HepG2 (cell line): ENCODE results near the gene ITIH3. TPM values are rescaled to one million over a fixed set of nuclear protein-coding genes. Genes with fewer than 3 reads are reported as not detected.

Experiments used
- ATAC-seq: fragments of 200-7000 bp; cut with Tn5 transposase; 3 replicates; pipeline ENCODE4 v1.9.1; 2020; ENCODE audit warnings: mild to moderate bottlenecking, moderate library complexity
- BruUV-seq: library from RNA; stranded (reverse); fragments of 400-500 nt; replicated peaks from 2 replicates; lab custom pipeline; 2021; lab: Mats Ljungman, UMichigan
- CTCF ChIA-PET: fragments of 300-600 bp; formaldehyde crosslinking; extraction: SDS; loops from one replicate; lab custom pipeline; 2021; ENCODE audit warnings: low total read pairs, inconsistent platforms, low intra/inter-chr PET ratio; lab: Yijun Ruan, JAX
- POLR2A ChIA-PET: fragments of 350-600 bp; sonication (Branson Sonifier 250); formaldehyde crosslinking; loops from one replicate; lab custom pipeline; 2020; ENCODE audit warnings: antibody characterized with exemption, inconsistent platforms; lab: Yijun Ruan, JAX
- DNase-seq: peaks from one replicate; pipeline ENCODE4 v3.0.0-alpha.2; 2015; ENCODE audit warnings: low spot score
- FAIRE-seq: peaks from 3 replicates; lab custom pipeline; 2011; peaks lifted over from hg19 to GRCh38; lab: Jason Lieb, UNC
- H2AFZ ChIP-seq: one replicate; pipeline ENCODE4 v1.6.1; 2011; ENCODE audit warnings: low read length, inconsistent platforms
- H3K27ac ChIP-seq: fragments of 300-600 bp; 3 replicates; pipeline ENCODE4 v1.8.0; 2011; ENCODE audit warnings: mixed run types, mild to moderate bottlenecking, mixed read lengths, low read length, inconsistent platforms; ENCODE audit not compliant: insufficient read depth; ENCODE audit errors: extremely low read length
- H3K27me3 ChIP-seq, 2 experiments: fragments of 200-600 bp in 1 of 2; 2 replicates in 1 of 2; 3 replicates in 1 of 2; pipeline versions ENCODE4 v1.6.0 to v1.8.0; 2011; ENCODE audit warnings: low read length in 2 of 2, mild to moderate bottlenecking in 2 of 2, moderate library complexity in 2 of 2, inconsistent platforms in 1 of 2; ENCODE audit not compliant: insufficient read depth in 2 of 2, control insufficient read depth in 1 of 2
- H3K36me3 ChIP-seq, 2 experiments: fragments of 200-600 bp in 1 of 2; replicated peaks in 1 of 2; 2 replicates in 1 of 2; 3 replicates in 1 of 2; pipeline versions ENCODE4 v1.5.1 to v1.8.0; 2011; ENCODE audit warnings: low read length in 2 of 2, inconsistent platforms in 1 of 2; ENCODE audit not compliant: insufficient read depth in 2 of 2, control insufficient read depth in 1 of 2
- H3K4me1 ChIP-seq: 2 replicates; pipeline ENCODE4 v1.5.1; 2012; ENCODE audit warnings: low read length, inconsistent platforms; ENCODE audit not compliant: insufficient read depth
- H3K4me2 ChIP-seq: 2 replicates; pipeline ENCODE4 v1.6.0; 2011; ENCODE audit warnings: low read depth, low read length, inconsistent platforms
- H3K4me3 ChIP-seq, 3 experiments: fragments of 200-600 bp in 1 of 3; sonication (generic), shearing (Covaris generic) in 1 of 3; replicated peaks in 1 of 3; 2 replicates each; pipeline ENCODE4 v1.5.1; 2011 to 2016; ENCODE audit warnings: low read length in 3 of 3, inconsistent platforms in 2 of 3, low read depth in 2 of 3, mild to moderate bottlenecking in 2 of 3, control low read depth in 1 of 3, mixed read lengths in 1 of 3; ENCODE audit not compliant: insufficient read depth in 1 of 3
- H3K79me2 ChIP-seq: one replicate; pipeline ENCODE4 v1.6.1; 2011; ENCODE audit warnings: low read length, inconsistent platforms; ENCODE audit not compliant: insufficient read depth
- H3K9ac ChIP-seq: 2 replicates; pipeline ENCODE4 v1.6.0; 2011; ENCODE audit warnings: mild to moderate bottlenecking, low read depth, low read length, inconsistent platforms; ENCODE audit not compliant: insufficient read depth
- H3K9me3 ChIP-seq: 2 replicates; pipeline ENCODE4 v1.5.1; 2012; ENCODE audit warnings: mild to moderate bottlenecking, low read length
- H4K20me1 ChIP-seq: 2 replicates; pipeline ENCODE4 v1.6.0; 2011; ENCODE audit warnings: inconsistent platforms, mild to moderate bottlenecking, low read length, moderate library complexity; ENCODE audit not compliant: insufficient read depth
- ARNTL ChIP-seq: sonication (generic); formaldehyde crosslinking; IDR thresholded peaks from 2 replicates; pipeline ENCODE4 v1.4.0; 2020; ENCODE audit warnings: mild to moderate bottlenecking, missing genetic modification reagents
- FOXO1 ChIP-seq: sonication (generic); formaldehyde crosslinking; IDR thresholded peaks from 2 replicates; pipeline ENCODE4 v1.4.0; 2020; ENCODE audit warnings: missing genetic modification reagents
- GATAD2A ChIP-seq: IDR thresholded peaks from 2 replicates; pipeline ENCODE4 v1.6.1; 2016
- HDAC6 ChIP-seq: fragments of 200-600 bp; sonication (generic); IDR thresholded peaks from 2 replicates; pipeline ENCODE4 v1.7.0; 2017; ENCODE audit warnings: mild to moderate bottlenecking, antibody characterized with exemption, low read length, low read depth
- IKZF1 ChIP-seq: fragments of 450-650 bp; IDR thresholded peaks from 2 replicates; pipeline ENCODE4 v1.7.1; 2016
- NFE2L1 ChIP-seq: sonication (generic); formaldehyde crosslinking; IDR thresholded peaks from 2 replicates; pipeline ENCODE4 v1.4.0; 2020; ENCODE audit warnings: missing genetic modification reagents, mild to moderate bottlenecking, borderline replicate concordance
- NFYB ChIP-seq: sonication (generic); formaldehyde crosslinking; IDR thresholded peaks from 2 replicates; pipeline ENCODE4 v1.4.0; 2020; ENCODE audit warnings: missing genetic modification reagents
- NR2F1 ChIP-seq, 2 experiments: fragments of 450-650 bp in 1 of 2; formaldehyde crosslinking in 1 of 2; IDR thresholded peaks; 2 replicates each; pipeline versions ENCODE4 v1.5.0 to v1.6.1; 2016 to 2020; ENCODE audit warnings: mild to moderate bottlenecking in 1 of 2, missing compliant biosample characterization in 1 of 2, missing genetic modification reagents in 1 of 2, moderate library complexity in 1 of 2
- REL ChIP-seq: sonication (generic); formaldehyde crosslinking; conservative IDR thresholded peaks from 2 replicates; pipeline ENCODE4 v1.8.0; 2022; ENCODE audit warnings: mild to moderate bottlenecking, missing genetic modification reagents, moderate library complexity
- THAP7 ChIP-seq: sonication (generic); formaldehyde crosslinking; IDR thresholded peaks from 2 replicates; pipeline ENCODE4 v1.8.1; 2023; ENCODE audit warnings: mild to moderate bottlenecking, missing genetic modification reagents
- ZBTB21 ChIP-seq: sonication (generic); formaldehyde crosslinking; IDR thresholded peaks from 2 replicates; pipeline ENCODE4 v1.4.0; 2020; ENCODE audit warnings: missing genetic modification reagents
- ZBTB3 ChIP-seq: sonication (generic); formaldehyde crosslinking; IDR thresholded peaks from 2 replicates; pipeline ENCODE4 v1.4.0; 2020; ENCODE audit warnings: low read depth, mild to moderate bottlenecking, moderate library complexity, missing genetic modification reagents, borderline replicate concordance
- ZFP41 ChIP-seq: sonication (generic); formaldehyde crosslinking; IDR thresholded peaks from 2 replicates; pipeline ENCODE4 v1.4.0; 2020; ENCODE audit warnings: mild to moderate bottlenecking, missing genetic modification reagents, borderline replicate concordance
- ZNF451 ChIP-seq: sonication (generic); formaldehyde crosslinking; IDR thresholded peaks from 2 replicates; pipeline ENCODE4 v1.5.0; 2020; ENCODE audit warnings: mild to moderate bottlenecking, missing genetic modification reagents
- ZNF704 ChIP-seq: sonication (generic); formaldehyde crosslinking; IDR thresholded peaks from 2 replicates; pipeline ENCODE4 v1.8.1; 2023; ENCODE audit warnings: mild to moderate bottlenecking, inconsistent platforms, moderate library complexity, missing genetic modification reagents, borderline replicate concordance
- ZNF737 ChIP-seq: sonication (generic); formaldehyde crosslinking; IDR thresholded peaks from 2 replicates; pipeline ENCODE4 v1.5.0; 2020; ENCODE audit warnings: missing genetic modification reagents, mild to moderate bottlenecking, borderline replicate concordance
- WGBS: methylation state at CpG from one replicate; pipeline ENCODE4 v1.1.6; 2017; ENCODE audit warnings: low lambda C conversion rate; 5-methylcytosine and 5-hydroxymethylcytosine counted together
- in situ Hi-C: cut with HindIII; loops from 2 replicates; pipeline ENCODE4 v1.10.0; 2017; ENCODE audit warnings: low pct_unique_long_range_greater_than_20kb; ENCODE audit not compliant: extremely low pct_ligation_motif_present
- intact Hi-C: fragments of 100-400 bp; cut with micrococcal nuclease; formaldehyde crosslinking; loops from one replicate; pipeline ENCODE4 v1.10.0; 2022; ENCODE audit not compliant: unreplicated experiment
- polyA plus RNA-seq, 8 experiments: library from polyadenylated mRNA; depleted of rRNA in 3 of 8; stranded (reverse) in 7 of 8; unstranded in 1 of 8; fragments of >200 nt; fragmentation: Illumina TruSeq in 4 of 8; extraction: Trizol in 4 of 8; gene quantifications; 2 replicates each; pipeline versions ENCODE4 v1.2.1 to v1.2.3, GENCODE V29; 2011 to 2016; ENCODE audit warnings: low read depth in 4 of 8, missing spikeins in 1 of 8, mixed read lengths in 1 of 8; ENCODE audit not compliant: insufficient read depth in 1 of 8
- total RNA-seq, 5 experiments: library from RNA; depleted of rRNA; stranded (reverse); fragments of >200 nt; fragmentation: Illumina TruSeq; extraction: Trizol; gene quantifications; 2 replicates each; pipeline ENCODE4 v1.2.3, GENCODE V29; 2016; ENCODE audit warnings: low read depth in 1 of 5
- TF ChIP-seq, protein P1 (sequence below): sonication (generic); formaldehyde crosslinking; IDR thresholded peaks from 2 replicates; pipeline ENCODE4 v1.5.0; 2020; ENCODE audit warnings: missing genetic modification reagents, mild to moderate bottlenecking, borderline replicate concordance

Gene ITIH3
- total and polyA plus RNA-seq, 2 of the 13 experiments (the other 11 are each of a cell fraction or from before 2014, with no cell fraction given), result 105 to 632 TPM

- POLR2A ChIA-PET, result interaction anchor here (4.2 to 18.4 kb wide), 2 partner anchors 13 to 23 kb away, joined by 60 to 466 read pairs; partner anchors contain the start of gene ITIH3
- H4K20me1 ChIP-seq, result no peaks in the 10 kb centered on the region
- no peak overlapping the region for H3K9ac ChIP-seq
- no TSS peak for BruUV-seq
- no peak for TF ChIP-seq NR2F1 (CRISPR knock-in tag; IDR thresholded peaks at IDR 0.05)
- no peak for TF ChIP-seq GATAD2A (CRISPR knock-in tag)
- no peak for TF ChIP-seq REL (CRISPR knock-in tag)
- no peak for TF ChIP-seq ZFP41 (CRISPR knock-in tag)
- TF ChIP-seq IKZF1, result no peak
- TF ChIP-seq ZNF737 (CRISPR knock-in tag), result no peak
- no peak for TF ChIP-seq HDAC6
- TF ChIP-seq ZNF451 (CRISPR knock-in tag), result no peak
- TF ChIP-seq THAP7 (CRISPR knock-in tag), result no peak
- no peak for TF ChIP-seq ZNF704 (CRISPR knock-in tag)
- TF ChIP-seq NFYB, result no peak
- TF ChIP-seq ARNTL (CRISPR knock-in tag), result no peak
- TF ChIP-seq, protein P1, sequence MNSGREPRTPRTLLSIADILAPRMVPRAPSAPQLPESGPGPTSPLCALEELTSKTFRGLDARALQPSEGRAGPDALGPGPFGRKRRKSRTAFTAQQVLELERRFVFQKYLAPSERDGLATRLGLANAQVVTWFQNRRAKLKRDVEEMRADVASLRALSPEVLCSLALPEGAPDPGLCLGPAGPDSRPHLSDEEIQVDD (CRISPR knock-in tag), result no peak
- TF ChIP-seq ZBTB3 (CRISPR knock-in tag), result no peak
- TF ChIP-seq ZBTB21, result no peak
- TF ChIP-seq FOXO1 (CRISPR knock-in tag), result no peak
- TF ChIP-seq NFE2L1 (CRISPR knock-in tag), result no peak
- CTCF ChIA-PET, result no interaction called here
- no peak overlapping the region for H3K4me2 ChIP-seq
- no peak for FAIRE-seq
- no peaks in the 10 kb centered on the region for H3K9me3 ChIP-seq
- H3K79me2 ChIP-seq, result peaks cover 14% of the 10 kb centered on the region
- H2AFZ ChIP-seq, result no peak overlapping the region
- 94% methylated on average over 13 of the region's 13 CpGs for WGBS
- H3K4me3 ChIP-seq, result no peak overlapping the region
- 0 out of 5 replicates have a peak, but pooled peaks cover 0 to under 1% of the 10 kb centered on the region in 2 experiments for H3K36me3 ChIP-seq
- H3K27ac ChIP-seq, result peak overlapping the region; percentile 88
- no peak for ATAC-seq
- no peaks in the 10 kb centered on the region for H3K27me3 ChIP-seq
- peaks cover 88% of the 10 kb centered on the region for H3K4me1 ChIP-seq
- intact Hi-C loops, result loop anchor here (10.0 kb wide), 1 partner anchor 51 kb away; no protein-coding TSS in a partner anchor
- DNase-seq, result no peak
- in situ Hi-C loops, result no loop called here
Observed at GRCh38 chr3:52773361-52774065, 21.1 kb upstream of the ITIH3 start.
